Panc1 (cell line): Measurements from ENCODE around the gene GLIS1. TPM values are rescaled to one million over a fixed set of nuclear protein-coding genes. Genes with fewer than 3 reads are reported as not detected.
A peak's percentile ranks its signal among the peaks of the same experiment; 100 is the strongest.

ENCODE experiments used
- ATAC-seq: fragments of 200-7000 bp; cut with Tn5 transposase; 2 replicates; pipeline ENCODE4 v1.9.1; 2020; ENCODE audit warnings: mild to moderate bottlenecking, moderate library complexity
- BruUV-seq: library from RNA; stranded (reverse); fragments of 400-500 nt; replicated peaks from 2 replicates; lab custom pipeline; 2021; lab: Mats Ljungman, UMichigan
- CTCF ChIA-PET: fragments of 300-600 bp; sonication (Branson Sonifier 250); formaldehyde crosslinking; loops from one replicate; lab custom pipeline; 2022; ENCODE audit warnings: antibody characterized with exemption; lab: Charles Lee
- POLR2A ChIA-PET: fragments of 300-600 bp; sonication (Branson Sonifier 250); formaldehyde crosslinking; loops from one replicate; lab custom pipeline; 2022; ENCODE audit warnings: antibody characterized with exemption; lab: Charles Lee
- DNase-seq: peaks from one replicate; pipeline ENCODE4 v3.0.0-alpha.2; 2010; ENCODE audit warnings: low read depth, low spot score
- H3K27ac ChIP-seq: 2 replicates; pipeline ENCODE4 v1.5.1; 2011; ENCODE audit warnings: mild to moderate bottlenecking, low read length, inconsistent platforms
- H3K27me3 ChIP-seq: fragments of 200-500 bp; sonication (Bioruptor generic); 2 replicates; pipeline ENCODE4 v1.6.0; 2014; ENCODE audit warnings: low read length, inconsistent platforms; ENCODE audit not compliant: control insufficient read depth, insufficient read depth
- H3K36me3 ChIP-seq: fragments of 200-500 bp; sonication (Bioruptor generic); 2 replicates; pipeline ENCODE4 v1.5.1; 2014; ENCODE audit warnings: inconsistent platforms, mild to moderate bottlenecking, low read length, moderate library complexity; ENCODE audit not compliant: control insufficient read depth, insufficient read depth
- H3K4me1 ChIP-seq: 2 replicates; pipeline ENCODE4 v1.5.1; 2011; ENCODE audit warnings: inconsistent platforms, mild to moderate bottlenecking, low read length, moderate library complexity; ENCODE audit not compliant: control insufficient read depth, insufficient read depth
- H3K4me3 ChIP-seq, 2 experiments: 2 replicates each; pipeline ENCODE4 v1.5.1; 2011 to 2012; ENCODE audit warnings: low read depth in 2 of 2, low read length in 2 of 2, mild to moderate bottlenecking in 2 of 2, inconsistent platforms in 1 of 2, moderate library complexity in 1 of 2
- H3K9me3 ChIP-seq: fragments of 200-500 bp; sonication (Bioruptor generic); 2 replicates; pipeline ENCODE4 v1.5.1; 2014; ENCODE audit warnings: low read depth, mild to moderate bottlenecking, inconsistent platforms, low read length, moderate library complexity; ENCODE audit not compliant: control insufficient read depth, insufficient read depth
- CTCF ChIP-seq: fragments of 450-650 bp; IDR thresholded peaks from 2 replicates; pipeline ENCODE4 v1.5.1; 2017; ENCODE audit warnings: mild to moderate bottlenecking
- POLR2AphosphoS5 ChIP-seq: IDR thresholded peaks from 2 replicates; pipeline ENCODE4 v1.6.1; 2012; ENCODE audit warnings: mild to moderate bottlenecking, low read depth, low read length, moderate library complexity
- REST ChIP-seq, 2 experiments: IDR thresholded peaks; 2 replicates each; pipeline ENCODE4 v1.6.1; 2011 to 2012; ENCODE audit warnings: low read depth in 2 of 2, control low read depth in 1 of 2, low read length in 1 of 2, mild to moderate bottlenecking in 1 of 2, moderate library complexity in 1 of 2; ENCODE audit not compliant: insufficient read depth in 1 of 2
- SIN3A ChIP-seq: IDR thresholded peaks from 2 replicates; pipeline ENCODE4 v1.6.1; 2012; ENCODE audit warnings: low read depth, mild to moderate bottlenecking, low read length, moderate library complexity, borderline replicate concordance; ENCODE audit not compliant: insufficient read depth
- TCF7L2 ChIP-seq: IDR thresholded peaks from 2 replicates; pipeline ENCODE4 v1.6.1; 2011; ENCODE audit warnings: mild to moderate bottlenecking, low read depth, low read length, inconsistent platforms
- in situ Hi-C: cut with HindIII; loops from 2 replicates; pipeline ENCODE4 v1.10.0; 2016; ENCODE audit warnings: low sequenced_read_pairs, low pct_unique_long_range_greater_than_20kb
- intact Hi-C: fragments of 100-400 bp; cut with micrococcal nuclease; formaldehyde crosslinking; loops from one replicate; pipeline ENCODE4 v1.10.0; 2022; ENCODE audit not compliant: unreplicated experiment
- total RNA-seq: library from RNA; stranded (reverse); gene quantifications from one replicate; pipeline ENCODE4 v1.2.1, GENCODE V29; 2021; ENCODE audit not compliant: unreplicated experiment

The GLIS1 gene
- total RNA-seq, 1 experiment from 2014 or later = 0.28 TPM

GRCh38 chr1:53698384-53698980 lies 40.5 kb downstream of the GLIS1 start:
- Histone ChIP-seq H3K27me3 (no peaks in the 10 kb centered on the region), H3K27ac (no peak overlapping the region), H3K4me3 (no peak overlapping the region), H3K4me1 (no peaks in the 10 kb centered on the region; the same call in 1 of the 2 replicates), H3K36me3 (no peaks in the 10 kb centered on the region), H3K9me3 (no peaks in the 10 kb centered on the region)
- TF ChIP-seq TCF7L2 (no peak), POLR2AphosphoS5 (no peak), SIN3A (no peak), REST (IDR thresholded peaks at IDR 0.05; ENCODE audit: insufficient read depth in 1 of 2, low read depth in 2 of 2, low read length in 1 of 2) (no peak), CTCF (no peak)
- intact Hi-C loops (no loop called here), in situ Hi-C loops (no loop called here)
- BruUV-seq = no TSS peak
- ChIA-PET POLR2A (no interaction called here), CTCF (interaction anchor here (1.0 kb wide), 1 partner anchor 17 kb away, joined by 3 read pairs; no protein-coding TSS in a partner anchor)
- DNase-seq (no peak), ATAC-seq (peak; percentile 28; the same call in 1 of the 2 replicates)

- CTCF ChIA-PET = interaction anchor here (1.0 kb wide), 1 partner anchor 18 kb away, joined by 3 read pairs; no protein-coding TSS in a partner anchor
- Histone ChIP-seq H3K9me3 (no peaks in the 10 kb centered on the region), H3K27ac (no peak overlapping the region), H3K36me3 (no peaks in the 10 kb centered on the region), H3K4me1 (no peaks in the 10 kb centered on the region; the same call in 1 of the 2 replicates), H3K4me3 (no peak overlapping the region), H3K27me3 (no peaks in the 10 kb centered on the region)
- in situ Hi-C loops = no loop called here
- DNase-seq (no peak), ATAC-seq (no peak)
- TF ChIP-seq POLR2AphosphoS5 = no peak
- TF ChIP-seq CTCF = no peak
- no peak for TF ChIP-seq TCF7L2
- no peak for TF ChIP-seq REST (IDR thresholded peaks at IDR 0.05; ENCODE audit: insufficient read depth in 1 of 2, low read depth in 2 of 2, low read length in 1 of 2)
- no peak for TF ChIP-seq SIN3A
- POLR2A ChIA-PET = interaction anchor here (0.6 kb wide), 1 partner anchor 186 kb away, joined by 5 read pairs; no protein-coding TSS in a partner anchor
- BruUV-seq = no TSS peak
- intact Hi-C loops = no loop called here
These were observed 41.1 kb downstream of the GLIS1 start for GRCh38 chr1:53697721-53698383.
